ENCODE results near the gene ZNF140.

ZNF140 gene

GRCh38 chr12:133080368-133081158, at the start of gene ZNF140:
Gene ZNF140 (plus strand): TSS chr12:133080923. CDS start chr12:133081321, 398 bp downstream.
- DNase-seq (ENCODE audit: low spot score): peak; percentile 88

DNA sequence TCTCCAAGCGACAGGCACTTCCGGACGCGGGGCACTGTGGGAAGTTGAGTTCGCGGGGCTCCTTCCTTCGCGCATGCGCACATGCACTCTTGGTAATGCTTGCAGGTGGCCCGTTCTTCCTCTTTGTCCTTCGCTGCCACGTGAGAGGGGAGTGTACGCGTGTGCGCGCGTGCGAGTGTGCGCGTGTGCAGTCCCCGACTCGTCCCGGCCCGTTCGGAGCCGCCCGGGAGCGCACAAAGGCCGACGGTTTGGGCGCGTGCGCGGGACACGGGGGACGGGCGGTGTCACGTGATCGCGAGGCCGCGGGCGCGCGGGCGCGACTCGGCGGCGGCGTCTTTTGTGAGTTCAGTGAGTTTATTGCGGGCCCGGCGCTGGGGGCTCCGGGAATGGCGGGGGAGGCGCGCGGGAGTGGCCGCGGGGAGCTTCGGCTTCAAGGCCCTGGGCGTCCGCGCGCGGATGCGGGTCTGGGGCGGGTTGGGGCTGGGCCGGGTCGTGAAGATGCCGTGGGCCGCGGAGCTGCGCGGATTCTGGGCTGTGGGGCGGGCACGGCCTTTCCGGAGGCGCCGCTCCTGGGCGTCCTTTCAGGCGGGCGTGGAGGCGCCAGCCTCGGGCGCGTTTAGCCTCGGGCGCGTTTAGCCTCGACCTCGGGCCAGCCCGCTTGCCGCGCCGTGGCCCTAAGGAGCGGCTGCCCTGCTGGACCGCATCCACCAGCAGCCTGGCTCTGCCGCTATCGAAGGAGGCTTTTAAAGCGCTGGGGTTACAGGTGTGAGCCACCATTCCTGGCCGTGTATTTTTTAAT, 43.3 kb upstream of the ZNF140 start, which contains the start of gene ZNF84:
Gene ZNF84 (plus strand): TSS at position 303 of the 799 bp plus-strand sequence. CDS start 3,959 bp downstream, outside the sequence.
- DNase-seq (ENCODE audit: low spot score): peak; percentile 93

DNA sequence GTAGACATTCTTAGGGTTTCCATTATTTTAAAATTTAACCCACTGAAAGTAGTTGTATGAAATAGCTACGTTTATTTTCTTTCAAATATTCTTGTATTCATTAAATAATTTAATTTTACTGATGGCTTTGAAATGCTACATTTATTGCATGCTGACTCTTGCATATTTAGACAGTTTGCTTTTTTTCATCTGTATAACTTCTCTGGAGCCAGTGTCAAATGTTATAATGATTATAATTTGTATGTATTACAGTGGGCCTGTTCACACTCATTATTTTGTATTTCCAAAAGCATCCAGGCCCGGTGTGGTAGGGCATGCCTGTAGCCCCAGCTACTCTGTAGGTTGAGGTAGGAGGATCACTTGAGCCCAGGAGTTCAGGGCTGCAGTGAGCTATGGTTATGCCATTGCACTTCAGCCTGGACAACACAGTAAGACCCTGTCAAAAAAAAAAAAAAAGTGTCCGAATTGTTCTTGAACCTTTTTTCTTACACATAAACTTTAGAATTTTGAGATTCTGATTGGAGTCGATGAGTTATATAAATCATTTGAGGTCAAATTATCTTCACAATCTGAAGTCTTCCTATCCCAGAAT, 42.5 kb upstream of the ZNF140 start:
- DNase-seq (ENCODE audit: low spot score): no peak

GRCh38 chr12:133046698-133047097, 34.0 kb upstream of the ZNF140 start:
- DNase-seq (ENCODE audit: low spot score): no peak

DNA sequence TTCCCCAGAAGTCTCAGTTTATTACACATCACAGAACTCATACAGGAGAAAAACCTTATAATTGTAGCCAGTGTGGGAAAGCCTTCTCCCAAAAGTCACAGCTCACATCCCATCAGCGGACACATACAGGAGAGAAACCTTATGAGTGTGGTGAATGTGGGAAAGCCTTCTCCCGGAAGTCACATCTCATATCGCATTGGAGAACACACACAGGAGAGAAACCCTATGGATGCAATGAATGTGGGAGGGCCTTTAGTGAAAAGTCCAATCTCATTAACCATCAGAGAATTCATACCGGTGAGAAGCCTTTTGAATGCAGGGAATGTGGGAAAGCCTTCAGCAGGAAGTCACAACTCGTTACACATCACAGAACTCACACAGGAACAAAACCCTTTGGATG, 23.3 kb upstream of the ZNF140 start:
- no peak for DNase-seq (ENCODE audit: low spot score)

- DNase-seq (ENCODE audit: low spot score): no peak
Measured at GRCh38 chr12:133058203-133059113, 22.3 kb upstream of the ZNF140 start.

DNA sequence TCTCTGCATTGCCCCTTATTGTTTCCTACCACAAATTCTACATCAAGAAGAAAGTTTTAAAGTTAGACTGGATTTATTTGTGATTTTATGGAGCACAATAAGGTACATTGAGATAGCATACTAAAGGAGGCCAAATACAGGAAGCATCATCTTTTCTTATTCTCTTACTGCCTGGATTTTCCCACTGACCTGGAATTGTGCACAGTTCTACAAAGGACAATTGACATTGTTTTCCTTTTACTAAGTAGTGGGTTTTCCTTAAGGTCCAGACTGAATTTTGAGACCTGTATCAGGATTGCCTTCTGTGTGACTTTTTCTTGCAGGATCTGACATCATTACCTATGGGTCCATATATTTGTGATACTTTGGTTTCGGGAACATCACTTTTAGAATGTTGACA, 18.8 kb upstream of the ZNF140 start:
- no peak for DNase-seq (ENCODE audit: low spot score)

GRCh38 chr12:133063556-133063955, 17.2 kb upstream of the ZNF140 start:
- DNase-seq (ENCODE audit: low spot score): no peak

GRCh38 chr12:133073836-133074235, 6.9 kb upstream of the ZNF140 start:
- DNase-seq (ENCODE audit: low spot score): no peak

DNA sequence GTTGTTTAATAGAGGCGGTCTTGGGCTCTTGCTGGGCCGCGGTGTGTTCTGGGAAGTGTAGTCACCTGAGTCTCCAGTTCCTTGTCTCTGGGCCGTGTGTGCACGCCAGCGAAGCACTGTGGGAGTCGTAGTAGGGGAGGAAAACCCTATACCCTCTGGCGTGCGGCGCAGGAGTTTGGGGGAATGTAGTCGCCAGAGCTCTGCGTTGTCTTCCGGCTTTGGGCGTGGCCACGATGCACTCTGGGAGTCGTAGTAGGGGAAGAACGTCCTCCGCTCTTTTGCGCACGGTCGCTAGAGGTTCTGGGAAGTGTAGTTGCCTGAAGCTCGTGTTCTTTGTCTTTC, 726 bp upstream of the ZNF140 start:
- peak; percentile 86 for DNase-seq (ENCODE audit: low spot score)

- no peak for DNase-seq (ENCODE audit: low spot score)
Measured at GRCh38 chr12:133081159-133081780, 547 bp downstream of the ZNF140 start.

GRCh38 chr12:133083345-133083744, 2.6 kb downstream of the ZNF140 start:
- DNase-seq (ENCODE audit: low spot score): no peak

DNA sequence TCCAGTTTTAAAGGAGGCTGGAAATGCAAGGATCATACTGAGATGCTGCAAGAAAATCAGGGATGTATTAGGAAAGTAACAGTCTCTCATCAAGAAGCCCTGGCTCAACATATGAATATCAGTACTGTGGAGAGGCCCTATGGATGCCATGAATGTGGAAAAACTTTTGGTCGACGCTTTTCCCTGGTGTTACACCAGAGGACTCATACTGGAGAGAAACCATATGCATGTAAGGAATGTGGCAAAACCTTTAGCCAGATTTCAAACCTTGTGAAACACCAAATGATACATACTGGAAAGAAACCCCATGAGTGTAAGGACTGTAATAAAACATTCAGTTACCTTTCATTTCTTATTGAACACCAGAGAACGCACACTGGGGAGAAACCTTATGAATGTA, 24.9 kb downstream of the ZNF140 start:
- DNase-seq (ENCODE audit: low spot score): no peak

DNA sequence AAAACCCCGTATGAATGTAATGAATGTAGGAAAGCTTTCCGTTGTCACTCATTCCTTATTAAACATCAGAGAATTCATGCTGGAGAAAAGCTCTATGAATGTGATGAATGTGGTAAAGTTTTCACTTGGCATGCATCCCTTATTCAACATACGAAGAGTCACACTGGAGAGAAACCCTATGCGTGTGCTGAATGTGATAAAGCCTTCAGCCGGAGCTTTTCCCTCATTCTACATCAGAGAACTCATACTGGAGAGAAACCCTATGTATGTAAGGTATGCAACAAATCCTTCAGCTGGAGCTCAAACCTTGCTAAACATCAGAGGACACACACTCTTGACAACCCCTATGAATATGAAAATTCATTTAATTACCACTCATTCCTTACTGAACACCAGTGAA, 25.5 kb downstream of the ZNF140 start:
- no peak for DNase-seq (ENCODE audit: low spot score)

DNA sequence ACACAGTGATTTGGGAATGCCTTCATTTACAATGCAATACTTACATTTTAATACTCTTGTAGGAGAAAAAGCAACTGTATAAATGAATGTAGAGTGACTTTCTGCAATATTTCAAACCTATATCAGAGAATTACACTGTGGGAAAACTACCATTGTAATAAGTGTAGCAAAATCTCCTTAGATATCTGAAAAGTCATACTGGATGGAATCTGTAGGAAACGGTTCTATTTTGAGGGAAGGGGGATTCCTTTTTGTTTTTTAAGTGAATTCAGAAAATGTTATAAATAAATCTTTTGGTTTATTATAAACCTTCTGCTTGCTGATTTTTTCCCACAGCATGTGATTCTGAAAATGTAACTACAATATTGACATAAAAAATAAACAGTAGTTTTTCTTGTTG, 26.4 kb downstream of the ZNF140 start:
- DNase-seq (ENCODE audit: low spot score): no peak

DNA sequence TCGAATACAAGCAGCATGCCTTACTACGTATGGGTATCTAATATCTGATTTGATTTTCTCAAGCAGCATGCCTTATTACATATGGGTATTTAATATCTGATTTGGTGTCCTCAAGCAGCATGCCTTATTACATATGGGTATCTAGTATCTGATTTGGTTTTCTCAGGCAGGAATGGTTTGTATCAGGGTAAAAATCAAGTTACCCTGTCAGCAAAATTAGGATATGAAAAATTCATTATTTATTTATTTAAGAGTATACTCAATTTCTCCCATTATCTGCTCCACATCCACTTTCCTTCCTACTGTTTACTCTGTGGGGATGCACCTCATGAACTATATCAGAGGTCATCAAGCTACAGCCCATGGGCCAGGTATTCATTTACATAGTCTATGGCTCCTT, 27.4 kb downstream of the ZNF140 start:
- no peak for DNase-seq (ENCODE audit: low spot score)

DNA sequence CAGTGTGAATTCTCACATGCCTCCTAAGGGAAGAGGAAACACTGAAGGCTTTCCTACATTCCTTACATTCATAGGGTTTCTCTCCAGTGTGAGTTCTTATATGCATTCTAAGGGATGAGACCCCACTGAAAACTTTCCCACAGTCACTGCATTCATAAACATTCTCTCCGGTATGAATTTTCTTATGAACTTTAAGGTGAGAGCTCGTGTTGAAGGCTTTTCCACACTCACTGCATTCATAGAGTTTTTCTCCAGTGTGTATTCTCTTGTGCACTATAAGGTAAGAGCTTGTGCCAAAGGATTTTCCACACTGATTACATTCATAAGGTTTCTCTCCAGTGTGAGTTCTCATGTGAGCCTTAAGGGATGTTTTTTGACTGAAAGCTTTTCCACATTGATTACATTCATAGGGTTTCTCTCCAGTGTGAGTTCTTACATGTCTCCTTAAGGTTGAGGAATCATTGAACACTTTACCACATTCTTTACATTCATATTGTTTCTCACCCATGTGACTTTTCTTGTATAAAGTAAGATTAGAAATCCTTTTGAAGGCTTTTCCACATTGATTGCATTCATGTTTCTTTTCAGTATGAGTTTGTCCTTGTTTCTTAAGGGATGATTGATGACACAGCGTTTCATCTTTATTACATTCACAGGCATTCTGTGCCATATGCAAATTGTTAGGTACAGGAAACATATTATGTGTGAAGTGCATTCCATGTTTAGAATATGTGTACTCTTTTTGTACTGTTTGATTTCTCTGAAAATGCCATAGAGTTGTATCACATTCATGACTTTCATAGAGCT, 39.9 kb downstream of the ZNF140 start:
- DNase-seq (ENCODE audit: low spot score): no peak

DNA sequence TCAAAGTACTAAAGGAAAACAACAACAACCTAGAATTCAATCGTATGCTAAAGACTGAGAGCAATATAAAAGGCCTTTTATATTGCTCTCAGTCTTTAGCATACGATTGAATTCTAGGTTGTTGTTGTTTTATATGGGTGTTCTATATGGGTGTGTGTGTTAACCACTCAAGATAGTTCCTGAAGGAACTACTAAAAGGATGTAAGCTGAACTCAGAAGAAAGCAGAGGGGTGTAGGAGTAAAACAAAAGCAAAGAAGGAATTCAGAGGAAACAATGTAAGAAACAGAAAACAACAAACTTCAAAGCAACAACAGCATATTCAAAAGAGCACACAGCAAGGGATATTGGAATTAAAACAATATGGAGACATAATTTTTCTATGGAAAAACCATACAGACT, 44.0 kb downstream of the ZNF140 start:
- DNase-seq (ENCODE audit: low spot score): no peak

DNA sequence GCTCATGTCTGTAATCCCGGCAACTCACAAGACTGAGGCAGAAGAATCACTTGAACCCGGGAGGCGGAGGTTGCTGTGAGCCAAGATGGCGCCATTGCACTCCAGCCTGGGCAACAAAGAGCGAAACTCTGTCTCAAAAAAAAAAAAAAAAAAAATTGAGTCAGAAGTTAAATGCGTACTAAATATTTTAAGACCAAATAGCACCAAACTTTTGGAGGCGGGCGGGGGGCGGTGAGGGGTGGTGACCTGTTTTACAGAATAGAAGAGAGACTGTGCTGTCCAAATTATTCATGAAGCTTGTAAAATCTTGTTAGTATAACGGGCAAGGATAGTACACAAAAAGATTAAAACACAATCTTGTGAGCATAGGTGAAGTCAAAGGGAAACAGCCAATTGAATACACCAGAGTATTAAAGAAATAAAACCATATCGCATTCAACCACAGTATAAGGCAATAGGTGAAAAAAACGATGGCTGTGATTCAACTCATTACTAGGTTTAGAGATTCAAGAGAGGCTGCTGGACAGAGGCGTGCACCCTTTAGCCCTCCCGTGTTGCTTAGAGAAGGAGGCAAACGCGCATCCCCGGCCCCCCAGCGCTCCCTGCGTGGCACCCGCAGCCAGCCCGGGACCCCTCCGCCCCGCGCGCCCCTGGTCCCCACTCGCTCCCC, 48.8 kb downstream of the ZNF140 start:
- DNase-seq (ENCODE audit: low spot score): no peak
